EL (cell line): ENCODE results near the gene ERLEC1.
"Not testable (repeated sequence)": the region's sequence is repeated elsewhere in the genome, so short reads cannot be mapped to it uniquely, and the experiment has no call there.

Experiments
- DNase-seq: peaks from one replicate; pipeline ENCODE4 v3.0.0-alpha.2; 2016

The ERLEC1 gene

GRCh38 chr2:53841651-53842050, 54.8 kb downstream of the ERLEC1 start:
- DNase-seq = not testable (repeated sequence)

GRCh38 chr2:53842891-53843290, 56.0 kb downstream of the ERLEC1 start:
- no peak for DNase-seq

GRCh38 chr2:53843595-53843994, 56.8 kb downstream of the ERLEC1 start:
- no peak for DNase-seq

GRCh38 chr2:53848062-53848461, 61.2 kb downstream of the ERLEC1 start:
- DNase-seq = no peak

- not testable (repeated sequence) for DNase-seq
These were observed 64.4 kb downstream of the ERLEC1 start for GRCh38 chr2:53851052-53851757.

GRCh38 chr2:53852532-53852931, 65.7 kb downstream of the ERLEC1 start:
- no peak for DNase-seq

GRCh38 chr2:53854678-53855077, 67.8 kb downstream of the ERLEC1 start:
- no peak for DNase-seq

- DNase-seq = no peak
These were observed 69.4 kb downstream of the ERLEC1 start for GRCh38 chr2:53856272-53856671.

GRCh38 chr2:53859206-53860181, 72.7 kb downstream of the ERLEC1 start, which contains the start of gene GPR75:
GPR75 (minus strand) TSS chr2:53859967; CDS start chr2:53854756, 5,211 bp downstream.
- DNase-seq = peak; percentile 14

- DNase-seq = no peak
These were observed 75.0 kb downstream of the ERLEC1 start for GRCh38 chr2:53861824-53862223.

GRCh38 chr2:53863538-53864227, 76.8 kb downstream of the ERLEC1 start:
- DNase-seq = no peak

GRCh38 chr2:53865264-53865663, 78.4 kb downstream of the ERLEC1 start:
- no peak for DNase-seq

- DNase-seq = no peak
These were observed 79.1 kb downstream of the ERLEC1 start for GRCh38 chr2:53865962-53866361.

GRCh38 chr2:53867169-53867568, 80.3 kb downstream of the ERLEC1 start:
- DNase-seq = no peak

GRCh38 chr2:53867773-53868172, 80.9 kb downstream of the ERLEC1 start:
- no peak for DNase-seq
